NB4 (cell line): ENCODE results near the gene RND2.

ENCODE experiments used
- CTCF ChIP-seq: IDR thresholded peaks from one replicate; pipeline ENCODE4 v1.5.1; 2012; ENCODE audit warnings: low read depth, low read length
- POLR2A ChIP-seq: IDR thresholded peaks from 2 replicates; pipeline ENCODE4 v1.6.1; 2011; ENCODE audit warnings: mild to moderate bottlenecking; ENCODE audit not compliant: insufficient read length; ENCODE audit errors: extremely low read depth
- TF ChIP-seq, protein P1 (sequence below): IDR thresholded peaks from 2 replicates; pipeline ENCODE4 v1.6.1; 2011; ENCODE audit warnings: low read depth, low read length

- TF ChIP-seq CTCF (no peak), POLR2A (peak; percentile 33)
- TF ChIP-seq, protein P1, sequence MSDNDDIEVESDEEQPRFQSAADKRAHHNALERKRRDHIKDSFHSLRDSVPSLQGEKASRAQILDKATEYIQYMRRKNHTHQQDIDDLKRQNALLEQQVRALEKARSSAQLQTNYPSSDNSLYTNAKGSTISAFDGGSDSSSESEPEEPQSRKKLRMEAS, result peak; percentile 52; the same call in 1 of the 2 replicates
Measured at GRCh38 chr17:42980766-42981397, 44.1 kb upstream of the RND2 start.
